NCI-H345 (cell line): Measurements from ENCODE around the gene TBATA.
A peak's percentile ranks its signal among the peaks of the same experiment; 100 is the strongest.

Source experiments
- DNase-seq: peaks from one replicate; lab custom pipeline; 2025; lab: John Stamatoyannopoulos, UW

TBATA gene

DNA sequence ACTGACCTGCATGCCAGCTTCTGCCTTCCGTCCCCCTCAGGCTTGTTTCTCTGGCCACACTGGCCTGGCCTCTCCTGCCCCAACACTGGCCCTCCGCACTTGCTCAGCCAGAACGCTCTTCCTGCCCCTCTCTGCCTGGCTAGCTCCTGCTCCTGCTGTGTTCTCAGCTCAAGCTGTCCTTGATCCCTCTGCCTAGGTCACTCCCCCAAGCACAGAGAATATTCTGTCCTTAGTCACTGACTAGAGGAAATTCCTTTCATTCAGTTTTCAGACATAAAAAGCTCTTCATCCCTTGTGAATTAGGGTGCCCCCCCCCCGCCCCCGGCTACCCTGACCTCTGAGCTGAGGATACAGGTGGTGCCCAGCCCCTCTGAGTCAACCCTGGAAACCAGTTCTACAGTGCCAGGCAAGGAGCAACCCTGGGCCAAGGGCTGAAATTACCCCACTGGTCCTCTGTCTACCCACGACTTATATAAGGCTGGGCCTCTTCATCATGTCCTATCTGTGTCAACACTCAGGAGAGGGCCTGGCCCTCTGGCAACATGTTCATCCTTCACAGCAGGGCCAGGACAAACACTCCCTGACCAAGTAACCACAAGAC, 23.9 kb upstream of the TBATA start:
- DNase-seq, result peak; percentile 9

DNA sequence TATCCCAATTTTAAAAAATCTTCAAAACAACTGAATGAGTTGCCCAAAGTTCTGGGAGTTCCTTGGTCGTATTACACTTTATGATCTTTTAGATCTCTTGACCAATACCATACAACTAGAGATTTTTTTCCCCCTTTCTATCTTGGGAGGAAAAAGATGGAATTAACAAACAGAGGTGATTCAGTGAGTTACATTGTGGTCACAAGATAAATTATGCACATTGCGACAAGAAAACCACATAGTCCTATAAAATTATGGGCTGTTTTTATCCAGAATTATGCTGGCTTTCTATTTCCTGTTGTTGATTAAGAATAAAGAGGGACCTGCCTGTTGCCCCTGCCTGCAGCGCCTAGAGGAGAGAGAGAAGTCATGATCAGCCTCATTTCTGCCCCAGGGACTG, 22.4 kb upstream of the TBATA start:
- no peak for DNase-seq

DNA sequence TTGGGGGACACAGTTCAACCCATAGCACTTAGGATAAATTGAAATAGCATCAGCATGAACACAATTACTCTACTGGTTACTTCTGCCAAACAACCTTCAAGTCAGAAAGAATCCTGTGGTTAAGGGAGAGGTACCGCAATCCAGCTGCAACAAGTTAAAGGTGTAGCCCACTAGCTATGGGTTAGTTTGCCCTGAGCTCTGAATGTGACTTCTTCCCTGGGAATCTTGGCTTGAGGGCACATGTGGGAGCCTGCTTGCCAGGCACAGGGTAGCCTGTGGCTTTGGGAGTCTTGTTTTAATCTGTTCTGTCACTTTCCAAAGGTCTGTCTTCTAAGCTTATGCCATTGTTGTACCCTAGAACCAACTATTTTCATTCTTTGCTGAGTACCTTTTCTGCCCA, 21.7 kb upstream of the TBATA start:
- no peak for DNase-seq

DNA sequence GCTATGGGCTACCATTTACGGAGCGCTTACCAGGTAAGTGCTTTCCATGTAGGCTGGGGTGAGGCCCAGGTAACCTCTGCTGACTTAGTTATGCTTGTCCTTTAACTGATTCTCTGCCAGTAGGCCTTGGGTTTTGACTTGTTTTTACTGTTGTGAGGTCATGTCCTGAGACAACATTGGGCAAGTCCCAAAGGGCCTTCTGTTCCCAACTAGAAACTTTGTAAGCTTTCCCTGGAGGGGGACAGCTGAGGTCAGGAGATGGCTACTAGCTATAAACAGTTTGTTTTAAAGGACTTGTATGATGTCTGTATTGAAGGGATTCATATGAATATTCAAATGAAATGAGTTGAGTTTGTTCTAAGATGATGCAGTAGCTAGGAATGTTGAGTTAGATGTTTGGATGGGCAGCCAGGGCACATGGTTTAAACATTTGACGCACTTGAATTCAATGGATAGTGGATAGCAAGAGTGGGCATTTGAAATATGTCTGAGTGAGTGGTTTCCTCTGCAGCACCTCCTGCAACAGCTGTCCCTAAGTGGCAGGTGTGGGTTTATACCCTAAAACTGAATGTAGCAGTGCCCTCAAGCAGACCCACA, 20.5 kb upstream of the TBATA start:
- no peak for DNase-seq

DNA sequence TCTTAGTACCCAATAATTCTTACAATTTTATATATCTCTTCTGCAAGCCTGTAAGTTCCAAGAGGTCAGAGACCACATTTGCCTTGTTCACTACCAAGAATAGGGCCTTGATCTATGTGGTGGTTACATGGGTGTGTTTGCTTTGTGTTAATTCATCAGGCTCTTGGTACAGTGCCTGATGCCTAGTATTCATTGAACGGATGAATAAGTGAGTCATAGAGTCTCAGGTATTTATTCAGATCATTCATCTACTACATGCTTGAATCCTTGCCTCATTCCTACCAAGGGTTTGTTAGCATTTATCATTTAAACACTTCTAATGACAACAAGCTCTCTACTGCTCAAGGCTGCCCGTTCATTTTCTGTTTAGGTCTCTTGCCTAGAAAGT, 19.2 kb upstream of the TBATA start:
- peak; percentile 40 for DNase-seq

DNA sequence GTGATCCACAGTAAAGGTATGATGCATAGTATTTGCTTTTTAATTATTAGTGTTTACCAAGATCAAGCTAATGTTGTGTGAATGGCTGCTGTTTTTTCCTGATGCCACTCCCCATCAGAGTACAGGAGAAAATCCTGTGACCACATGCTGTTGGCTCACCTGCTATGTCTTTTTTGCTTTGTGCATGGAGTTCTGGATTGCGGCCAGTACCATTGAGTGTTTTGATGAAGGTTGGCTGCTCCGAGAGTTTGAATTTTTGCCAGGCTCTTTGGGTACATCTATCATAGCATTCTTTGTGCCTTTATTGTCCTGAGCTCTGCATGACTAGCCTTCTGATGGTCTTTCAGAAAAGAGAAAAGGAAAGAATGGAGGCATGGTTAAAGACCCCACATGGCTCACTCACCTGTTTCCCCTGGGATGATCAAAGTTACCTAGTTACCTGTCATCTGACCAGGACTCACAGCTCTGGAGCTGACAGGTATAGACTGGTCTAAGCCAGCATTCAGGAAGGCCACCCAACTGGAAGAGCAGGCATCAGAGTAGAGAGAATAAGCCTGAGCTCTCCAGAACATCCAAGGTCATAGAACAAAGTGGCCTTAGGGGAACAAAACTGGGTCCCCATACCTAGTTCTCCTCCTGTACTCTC, 18.7 kb upstream of the TBATA start:
- DNase-seq, result peak; percentile 98

DNA sequence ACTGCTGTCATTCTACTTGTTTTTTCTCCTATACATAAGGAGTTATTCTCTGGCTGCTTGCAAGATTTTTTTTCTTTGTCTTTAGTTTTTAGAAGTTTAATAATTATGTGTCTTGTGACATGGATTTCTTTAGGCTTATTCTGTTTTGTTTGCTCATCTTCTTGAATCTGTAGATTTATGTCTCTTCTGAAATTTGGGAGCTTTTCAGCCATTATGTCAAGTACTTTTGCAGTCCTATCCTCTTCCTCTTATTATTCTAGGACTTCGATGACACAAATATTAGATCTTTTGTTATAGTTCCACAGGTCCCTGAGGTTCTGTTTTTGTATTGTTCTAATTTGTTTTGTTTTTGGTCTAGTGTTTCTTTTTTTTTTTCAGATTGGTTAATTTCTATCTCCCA, 16.7 kb upstream of the TBATA start:
- no peak for DNase-seq

DNA sequence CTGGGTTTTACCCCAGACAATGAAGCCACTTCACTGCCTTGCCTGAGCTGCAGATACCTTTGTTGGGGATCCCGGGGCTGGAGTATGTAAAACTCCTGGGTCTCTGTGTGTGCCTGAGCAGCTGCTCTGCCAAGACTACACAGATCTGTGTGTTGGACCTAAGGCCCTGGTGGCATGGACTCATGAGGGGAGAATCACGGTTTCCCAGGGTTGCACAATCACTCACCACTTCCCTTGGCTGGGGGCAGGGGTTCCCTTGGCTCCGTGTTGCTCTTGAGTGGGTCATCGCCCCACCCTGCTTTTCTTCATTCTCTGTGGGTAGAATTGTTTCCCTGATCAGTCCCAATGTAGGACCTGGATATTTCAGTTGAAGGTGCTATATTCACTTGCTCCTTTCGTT, 13.9 kb upstream of the TBATA start:
- DNase-seq, result no peak

DNA sequence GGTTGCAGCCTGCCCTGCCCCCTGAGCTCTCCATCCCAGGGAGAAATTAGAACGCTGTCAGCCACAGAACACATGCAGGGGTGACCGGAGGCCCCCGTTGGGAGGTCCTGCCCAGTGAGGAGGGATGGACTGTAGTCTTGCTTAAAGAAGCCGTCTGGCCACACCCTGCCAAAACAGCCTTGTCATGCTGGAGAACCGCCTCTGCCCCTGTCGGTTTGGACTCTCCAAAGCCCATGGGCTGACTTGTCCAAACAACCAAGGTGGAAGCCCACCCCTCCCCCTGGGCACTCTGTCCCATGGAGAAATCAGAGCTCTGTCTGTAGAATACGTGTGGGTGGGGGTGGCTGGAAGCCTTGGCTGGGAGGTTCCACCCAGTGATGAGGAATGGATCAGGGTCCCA, 12.7 kb upstream of the TBATA start:
- no peak for DNase-seq

DNA sequence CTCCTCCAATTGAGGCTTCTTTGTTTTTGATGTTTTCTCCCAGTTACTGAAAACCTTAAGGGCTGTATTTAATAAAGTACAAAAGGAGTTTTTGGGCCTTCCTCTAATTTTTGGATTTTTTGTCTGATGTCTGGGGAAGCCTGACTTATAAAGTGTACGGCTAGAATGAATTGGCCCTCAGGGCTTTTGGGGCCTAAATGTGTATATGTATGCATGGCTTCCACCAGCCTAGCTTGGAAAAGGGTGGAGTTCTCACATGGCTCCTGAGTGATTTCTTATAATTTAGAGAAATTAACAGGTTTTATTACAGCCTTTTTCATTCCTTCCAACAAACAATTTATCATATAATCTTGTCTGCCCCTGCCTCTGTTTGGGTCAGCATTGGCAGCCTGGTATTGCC, 10.4 kb upstream of the TBATA start:
- no peak for DNase-seq

DNA sequence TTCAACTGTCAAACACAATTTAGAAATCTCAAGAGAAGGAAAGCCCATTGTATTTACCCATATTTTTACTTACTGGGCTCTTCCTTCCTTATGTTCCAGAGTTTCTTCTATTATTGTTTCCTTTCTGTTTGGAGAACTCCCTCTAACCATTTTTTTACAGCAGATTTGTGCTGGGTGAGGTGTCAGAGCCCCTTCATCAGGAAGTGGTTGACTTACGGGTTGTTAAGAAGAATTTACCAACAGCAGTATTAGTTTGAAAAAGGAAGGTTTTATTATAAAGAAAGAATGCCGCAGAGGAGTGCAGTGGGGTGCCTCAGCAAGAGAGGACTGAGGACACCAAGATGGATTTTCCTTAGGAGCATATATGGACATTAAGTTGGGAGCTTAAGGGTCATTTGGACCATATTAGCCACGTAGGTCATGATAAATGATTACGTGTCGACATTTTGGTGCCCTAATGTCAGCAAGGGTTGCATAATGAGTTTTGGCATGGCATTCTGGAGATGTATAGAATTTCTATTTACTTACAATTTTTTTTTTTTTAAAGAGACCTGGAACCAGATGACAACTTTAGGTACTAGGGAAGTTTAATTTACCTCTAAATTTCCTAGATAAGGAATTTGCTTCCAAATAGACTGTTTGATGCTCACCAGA, 6.3 kb upstream of the TBATA start:
- DNase-seq, result no peak

DNA sequence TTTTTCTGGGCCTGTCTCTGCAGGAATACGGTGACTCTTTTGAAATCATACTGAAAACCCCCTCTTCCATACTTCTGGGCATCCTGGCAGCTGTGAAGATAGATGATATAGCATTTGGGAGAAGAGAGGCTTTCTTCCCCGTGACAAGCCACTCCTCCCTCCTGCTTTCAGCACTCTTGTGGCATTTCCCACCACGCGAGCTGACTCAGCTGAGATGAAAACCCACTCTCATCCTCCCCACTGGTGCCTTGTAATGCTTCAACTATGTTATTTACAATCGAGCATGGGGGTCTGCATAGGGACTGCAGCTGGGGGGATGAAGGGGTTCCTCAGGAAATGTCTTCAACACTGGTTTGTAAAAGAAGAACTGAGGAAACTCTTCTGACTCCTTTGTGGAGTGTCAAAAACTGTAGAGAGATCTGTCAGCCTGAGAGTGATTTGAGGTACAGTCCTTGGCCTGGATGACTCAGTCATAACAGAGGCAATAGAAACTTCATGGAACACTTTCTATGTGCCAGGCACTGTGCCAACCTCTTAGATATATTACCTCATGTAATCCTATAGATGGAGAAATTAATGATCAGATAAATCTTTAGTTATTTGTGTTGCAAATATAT, 1.7 kb upstream of the TBATA start:
- DNase-seq, result no peak

DNA sequence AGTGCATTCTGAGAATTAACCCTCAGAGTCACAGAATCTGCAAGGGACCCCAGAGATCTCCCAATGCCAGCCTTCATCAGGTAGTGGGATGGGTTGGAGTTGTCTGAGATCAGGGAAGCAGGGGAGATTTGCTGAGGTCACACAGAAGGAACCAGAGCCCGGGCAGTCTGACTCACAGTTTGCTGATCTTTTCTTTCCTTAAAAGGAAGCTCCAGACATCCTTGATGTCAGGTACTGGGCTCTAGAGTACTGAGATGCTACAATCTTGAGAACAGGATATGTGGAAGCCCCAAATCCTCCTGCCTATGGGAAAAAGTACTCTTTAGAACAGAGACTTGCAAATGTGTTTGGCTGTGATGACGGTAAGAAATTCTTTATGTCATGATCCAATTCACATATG, 706 bp downstream of the TBATA start:
- no peak for DNase-seq

DNA sequence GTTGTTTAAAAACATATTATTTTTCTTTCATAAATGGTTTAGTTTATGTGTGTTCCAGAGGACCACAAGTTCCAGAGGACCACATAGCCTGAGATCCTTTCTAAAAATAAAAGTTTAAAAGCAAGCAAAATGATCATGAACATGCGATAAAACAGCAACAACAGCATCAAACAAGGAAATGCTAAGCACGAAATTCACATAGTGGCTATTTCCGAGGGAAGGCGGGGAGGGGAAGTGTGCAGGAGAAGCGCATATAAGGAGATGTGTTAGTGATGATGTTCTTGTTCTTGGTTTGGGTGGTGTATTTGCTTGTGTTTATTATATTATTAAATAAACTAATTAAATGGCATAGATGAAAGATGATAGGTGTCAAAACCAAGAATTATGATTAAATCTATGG, 1.2 kb downstream of the TBATA start:
- DNase-seq, result no peak

DNA sequence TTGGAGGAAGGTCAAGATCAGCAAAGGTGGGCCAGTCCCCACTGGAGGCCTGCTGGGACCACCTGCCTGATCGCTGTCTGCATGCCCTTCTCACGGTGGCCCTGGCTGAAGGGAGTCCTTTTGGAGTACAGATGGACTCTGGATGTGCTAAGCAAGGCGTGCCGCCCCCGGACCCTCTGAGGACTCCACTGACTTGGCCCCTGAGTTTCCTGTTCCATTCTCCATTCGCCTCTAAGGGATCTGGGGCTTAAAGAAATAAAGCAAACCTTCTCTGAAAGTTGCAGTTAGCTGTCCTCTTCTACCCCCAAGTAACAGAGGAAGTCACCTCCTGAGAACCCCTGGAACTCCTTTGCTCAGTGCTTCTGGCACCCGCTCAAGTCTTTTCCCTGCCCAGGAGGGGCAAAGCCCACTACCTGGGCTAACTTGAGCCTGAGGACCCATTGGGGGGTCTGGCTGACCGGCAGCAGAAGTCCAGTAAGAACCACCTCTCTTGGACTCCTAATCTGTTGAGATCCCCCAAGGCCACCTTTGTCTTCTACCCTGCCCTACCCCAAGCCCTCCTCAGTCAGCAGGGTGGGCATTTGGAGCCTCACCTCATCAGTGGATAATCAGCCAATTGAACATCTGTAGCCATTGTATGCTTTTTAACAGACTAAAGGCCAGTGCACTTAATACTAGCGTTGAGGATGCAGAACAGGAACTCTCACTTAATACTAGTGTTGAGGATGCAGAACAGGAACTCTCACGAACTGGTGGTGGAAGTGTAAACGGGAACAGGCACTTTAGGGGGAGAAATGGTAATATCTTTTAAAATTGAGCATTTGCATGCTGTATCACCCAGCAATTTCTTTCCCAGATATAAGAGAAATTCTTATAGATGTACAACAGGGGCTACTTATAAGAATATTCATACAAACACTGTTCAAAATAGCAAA, 2.2 kb downstream of the TBATA start:
- no peak for DNase-seq

DNA sequence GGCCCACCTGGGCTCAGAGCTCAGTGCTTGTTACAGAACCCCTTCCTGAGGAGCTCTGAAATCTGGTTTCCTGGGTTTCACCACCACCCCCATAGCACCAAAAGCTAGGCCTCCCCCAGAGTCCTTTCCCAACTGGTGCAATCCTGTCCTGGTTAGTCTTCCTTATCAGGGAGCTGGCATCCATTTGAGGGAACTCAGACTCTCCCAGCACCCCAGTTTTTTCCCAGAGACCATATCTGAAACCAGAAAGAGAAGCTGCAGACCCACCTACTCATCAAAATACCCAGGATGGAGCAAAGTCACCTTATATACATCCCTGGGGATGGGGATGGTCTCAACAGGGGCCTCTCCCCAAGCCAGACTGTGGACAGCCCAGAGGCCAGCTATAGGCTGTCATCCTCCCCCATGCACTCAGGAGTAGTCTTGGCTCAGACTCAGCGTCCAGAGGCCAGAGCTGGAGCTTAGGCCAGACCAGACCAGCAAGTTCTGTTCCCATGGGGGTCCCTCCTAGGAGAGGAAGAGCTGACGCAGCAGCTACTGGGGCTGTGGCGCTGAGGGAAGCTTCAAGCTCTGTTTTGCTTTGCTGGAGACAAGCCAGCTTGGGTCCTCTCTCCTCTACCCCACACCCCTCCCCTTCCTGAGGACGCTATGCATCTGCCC, 3.0 kb downstream of the TBATA start:
- DNase-seq, result no peak

DNA sequence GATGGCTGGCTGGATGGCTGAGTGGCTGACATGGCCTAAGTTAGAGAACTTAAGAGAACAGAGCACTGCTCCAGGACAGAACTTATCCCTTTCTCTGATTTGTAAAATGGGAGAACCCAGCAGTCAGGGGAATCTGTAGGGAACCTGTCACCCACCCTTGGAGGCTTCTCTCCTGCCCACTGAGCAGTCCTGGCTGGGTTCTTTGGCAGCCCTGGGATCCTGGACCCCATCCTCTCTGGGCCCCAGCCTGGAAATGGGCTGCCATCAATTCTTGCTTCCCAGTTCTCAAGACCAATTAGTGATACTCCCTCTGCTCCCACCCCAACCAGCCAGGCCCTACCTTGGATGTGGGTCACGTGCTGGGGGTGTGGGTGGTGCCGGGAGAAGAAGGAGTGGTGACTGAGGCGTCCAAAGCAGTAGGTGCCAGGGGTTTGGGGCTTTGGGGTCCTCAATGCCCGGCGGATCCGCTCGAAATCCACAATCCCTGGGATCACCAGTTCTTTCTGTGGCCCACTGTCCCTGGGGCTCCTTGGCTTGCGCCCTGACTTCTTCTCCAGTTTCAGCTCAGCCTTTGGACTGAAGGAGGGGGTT, 3.6 kb downstream of the TBATA start:
- DNase-seq, result no peak

DNA sequence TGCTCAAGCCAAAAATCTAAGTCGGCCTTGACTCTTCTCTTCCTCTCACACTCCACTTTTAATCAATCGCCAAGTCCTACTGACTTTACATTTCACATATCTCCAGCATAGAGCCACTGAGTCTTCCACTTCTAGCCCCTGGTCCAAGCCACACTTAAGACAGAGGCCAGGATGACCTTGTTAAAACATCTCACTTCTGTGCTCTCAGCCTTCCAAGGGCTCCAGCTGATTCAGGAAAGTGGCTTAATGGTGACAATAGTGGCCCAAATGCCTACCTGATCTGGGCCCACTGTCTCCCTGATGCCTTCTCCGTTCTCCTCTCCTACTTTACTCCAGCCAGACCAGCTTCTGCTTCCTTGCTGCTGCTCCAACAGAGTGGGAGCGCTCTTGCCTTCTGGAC, 4.4 kb downstream of the TBATA start:
- DNase-seq, result no peak

DNA sequence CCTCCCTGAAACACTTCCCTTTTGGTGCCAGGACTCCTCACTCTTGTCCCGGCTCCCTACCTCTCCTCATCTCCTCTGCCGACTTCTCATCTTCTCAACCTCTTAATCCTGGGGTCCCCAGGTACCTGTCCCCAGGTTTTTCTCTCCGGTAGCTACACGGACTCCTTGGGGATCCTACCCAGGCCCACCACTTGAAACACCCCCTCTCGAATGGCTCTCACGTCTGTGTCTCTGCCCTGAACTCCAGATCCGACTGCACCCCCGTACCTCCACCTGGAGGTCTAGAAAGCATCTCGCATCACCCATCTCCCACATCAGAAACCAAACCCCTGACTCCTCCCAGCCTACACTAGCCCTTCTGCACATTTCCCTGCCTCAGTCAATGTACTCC, 4.8 kb downstream of the TBATA start:
- DNase-seq, result no peak

DNA sequence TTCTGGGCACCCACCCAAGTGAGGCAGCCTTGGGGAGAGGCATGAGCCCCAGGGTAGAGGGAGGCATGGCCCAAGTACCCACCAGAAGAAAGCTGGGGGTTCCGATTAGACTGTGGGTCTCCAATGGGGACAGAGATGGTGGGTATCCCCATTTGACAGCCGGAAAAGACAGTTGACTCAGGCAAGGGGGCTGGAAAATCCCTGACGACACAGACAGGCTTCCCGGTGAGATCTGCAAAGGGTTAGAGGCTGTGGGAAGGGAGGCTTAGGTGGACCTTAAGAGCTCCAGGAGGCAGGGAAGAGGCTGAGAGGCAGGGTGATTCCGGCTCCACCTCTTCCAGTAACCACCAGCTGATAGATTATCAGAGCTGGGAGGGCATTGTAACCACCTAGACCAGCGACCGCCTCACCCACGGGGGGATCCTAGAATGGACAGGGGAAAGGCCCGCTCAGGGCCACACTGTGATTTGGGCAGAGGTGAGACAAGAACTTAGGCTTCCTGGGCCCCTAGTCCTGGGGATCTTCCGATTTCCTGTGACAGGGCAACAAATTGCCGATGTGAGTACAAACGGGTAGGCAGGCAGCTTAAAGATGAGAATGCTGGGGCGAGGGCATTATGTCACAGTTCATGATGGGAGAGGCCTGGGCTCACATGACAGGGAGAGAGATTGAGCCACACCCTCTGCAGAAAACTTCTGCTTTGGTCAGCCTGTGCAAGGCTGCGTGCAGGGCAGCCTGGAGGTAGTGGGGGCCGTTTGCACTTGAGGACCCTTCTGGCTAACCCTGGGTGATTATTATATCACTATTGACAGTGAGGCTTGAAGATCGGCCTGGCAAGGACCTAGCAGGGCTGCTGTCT, 5.4 kb downstream of the TBATA start:
- no peak for DNase-seq
